T-helper 17 cell (primary cell): Measurements from ENCODE around the gene SLFN5. TPM values are rescaled to one million over a fixed set of nuclear protein-coding genes. Genes with fewer than 3 reads are reported as not detected.
"Not testable (repeated sequence)": the region's sequence is repeated elsewhere in the genome, so short reads cannot be mapped to it uniquely, and the experiment has no call there.

ENCODE experiments used
- ATAC-seq: fragments of 150-1000 bp; cut with Tn5 transposase; 2 replicates; pipeline ENCODE4 v1.10.0; 2021; ENCODE audit warnings: mild to moderate bottlenecking, moderate library complexity
- DNase-seq, 3 donors: peaks; one replicate each; pipeline versions ENCODE4 v3.0.0 to v3.0.0-alpha.2; 2020 to 2021
- H3K9me3 ChIP-seq: one replicate; pipeline ENCODE4 v1.7.0; 2013; ENCODE audit warnings: low read length, mild to moderate bottlenecking; ENCODE audit not compliant: control insufficient read depth, poor library complexity, severe bottlenecking
- H3K27ac Mint-ChIP-seq: one replicate; pipeline ENCODE4 v1.8.0; 2022; ENCODE audit warnings: mild to moderate bottlenecking, moderate library complexity, mixed read lengths
- H3K27me3 Mint-ChIP-seq: one replicate; pipeline ENCODE4 v1.8.0; 2022; ENCODE audit warnings: mixed read lengths
- H3K36me3 Mint-ChIP-seq: one replicate; pipeline ENCODE4 v1.8.0; 2022; ENCODE audit warnings: low read depth, mixed read lengths
- H3K4me1 Mint-ChIP-seq: one replicate; pipeline ENCODE4 v1.8.0; 2022; ENCODE audit warnings: mild to moderate bottlenecking, mixed read lengths
- H3K4me3 Mint-ChIP-seq: one replicate; pipeline ENCODE4 v1.8.0; 2022; ENCODE audit warnings: mild to moderate bottlenecking, moderate library complexity, mixed read lengths
- total RNA-seq, 4 donors: library from RNA in 2 of 4; stranded (reverse) in 2 of 4; gene quantifications; one replicate each; pipeline ENCODE4 v1.2.3 and lab custom pipeline; 2022 to 2026

SLFN5 gene
- total RNA-seq, 2 donors from 2014 or later = 104 to 109 TPM

DNA sequence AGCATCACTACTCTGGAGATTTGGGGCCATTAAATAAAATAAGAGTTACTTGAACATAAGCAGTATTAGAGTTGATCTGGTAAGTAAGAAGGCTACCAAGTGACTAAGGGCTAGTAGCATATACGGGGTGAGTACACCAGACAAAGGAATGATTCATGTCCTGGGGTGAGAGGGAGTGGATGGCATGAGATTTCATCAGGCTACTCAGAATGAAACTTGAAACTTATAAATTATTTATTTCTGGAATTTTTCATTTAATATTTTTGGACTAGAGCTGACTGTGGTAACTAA lies 2.3 kb downstream of the SLFN5 start:
- peak overlapping the region; percentile 97 for H3K27ac Mint-ChIP-seq
- H3K36me3 Mint-ChIP-seq = peaks cover 26% of the 10 kb centered on the region
- DNase-seq (no peak), ATAC-seq (no peak)
- H3K4me1 Mint-ChIP-seq = peaks cover 51% of the 10 kb centered on the region
- H3K27me3 Mint-ChIP-seq = no peaks in the 10 kb centered on the region
- H3K9me3 ChIP-seq = no peaks in the 10 kb centered on the region
- H3K4me3 Mint-ChIP-seq = peak overlapping the region; percentile 98

DNA sequence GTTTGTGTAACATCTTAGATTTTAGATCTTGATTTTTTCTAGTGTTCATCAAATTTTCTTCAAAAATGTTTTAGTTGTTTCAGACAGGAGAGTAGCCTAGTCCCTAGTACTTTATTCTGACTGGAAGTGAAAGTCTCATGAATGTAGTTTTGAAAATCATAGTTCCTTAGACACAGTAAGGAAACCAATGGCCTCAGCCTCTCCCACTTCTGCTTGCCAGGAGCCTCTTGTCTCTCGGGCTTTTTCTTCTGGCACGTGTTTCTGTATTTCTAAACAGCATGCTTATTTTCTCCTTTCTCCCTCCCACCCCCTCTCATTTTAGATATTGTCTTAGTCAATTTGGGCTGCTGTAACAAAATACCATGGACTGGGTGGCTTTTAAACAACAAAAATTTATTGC lies 9.8 kb downstream of the SLFN5 start:
- no peak for DNase-seq
- H3K4me3 Mint-ChIP-seq = peak overlapping the region; percentile 15
- peak overlapping the region; percentile 97 for H3K27ac Mint-ChIP-seq
- H3K9me3 ChIP-seq = no peaks in the 10 kb centered on the region
- peaks cover 56% of the 10 kb centered on the region for H3K4me1 Mint-ChIP-seq
- no peaks in the 10 kb centered on the region for H3K27me3 Mint-ChIP-seq
- no peak for ATAC-seq
- H3K36me3 Mint-ChIP-seq = peaks cover 5% of the 10 kb centered on the region

DNA sequence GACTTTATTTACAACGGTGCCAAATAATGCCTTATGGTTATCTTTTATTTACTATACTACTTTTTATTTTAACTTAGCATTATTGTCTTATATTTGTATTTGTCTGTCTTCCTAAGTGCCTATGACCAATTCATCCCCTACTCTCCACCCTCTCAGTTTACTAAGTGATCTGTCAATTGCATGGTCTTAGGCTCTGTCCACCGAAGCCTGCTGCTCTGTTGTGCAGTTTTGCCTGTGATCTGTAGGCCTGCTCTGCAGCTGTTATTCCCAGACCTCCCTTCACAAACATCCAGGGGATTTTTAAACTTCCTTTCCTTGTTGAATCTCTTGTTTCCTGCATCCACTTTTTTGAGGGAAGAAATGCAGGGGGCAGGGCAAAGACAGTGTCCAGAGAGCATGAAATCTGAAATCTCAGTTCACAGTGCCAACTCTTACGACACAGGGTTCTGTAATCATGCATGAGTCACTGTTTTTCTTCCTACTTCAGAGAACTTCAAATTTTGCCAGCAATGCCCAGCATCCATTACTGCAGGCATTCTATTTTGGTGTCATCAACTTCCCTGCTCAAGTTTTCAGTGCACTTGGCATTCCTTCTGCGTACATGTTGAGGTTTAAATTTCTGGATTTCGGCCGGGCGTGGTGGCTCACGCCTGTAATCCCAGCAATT lies 11.4 kb downstream of the SLFN5 start:
- Mint-ChIP-seq H3K27me3 (no peaks in the 10 kb centered on the region), H3K27ac (peak overlapping the region; percentile 97), H3K4me3 (no peak overlapping the region), H3K4me1 (peaks cover 49% of the 10 kb centered on the region), H3K36me3 (peaks cover 6% of the 10 kb centered on the region)
- ATAC-seq (no peak), DNase-seq (no peak)
- no peaks in the 10 kb centered on the region for H3K9me3 ChIP-seq

DNA sequence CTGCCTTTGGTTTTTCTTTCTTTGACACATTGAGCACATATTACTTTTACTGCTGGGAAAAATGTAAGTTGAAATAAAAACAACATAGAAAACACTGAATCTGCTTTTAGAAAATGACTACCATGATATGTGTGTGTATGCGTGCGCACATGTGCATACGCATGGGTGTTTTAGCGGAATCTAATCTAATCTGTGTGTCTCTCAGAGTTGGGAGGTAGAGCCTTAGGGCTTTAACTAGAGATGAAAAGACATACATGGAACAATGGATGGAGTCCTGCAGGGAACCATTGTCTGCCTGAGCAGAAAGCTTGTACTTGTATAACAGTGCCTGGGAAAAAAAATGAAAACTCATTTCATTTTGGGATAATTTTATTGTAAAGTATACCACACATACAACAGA lies 12.4 kb downstream of the SLFN5 start:
- ATAC-seq (no peak), DNase-seq (no peak)
- H3K27me3 Mint-ChIP-seq = no peaks in the 10 kb centered on the region
- H3K27ac Mint-ChIP-seq = peak overlapping the region; percentile 82
- H3K36me3 Mint-ChIP-seq = peaks cover 9% of the 10 kb centered on the region
- peaks cover 54% of the 10 kb centered on the region for H3K4me1 Mint-ChIP-seq
- H3K4me3 Mint-ChIP-seq = no peak overlapping the region
- H3K9me3 ChIP-seq = no peaks in the 10 kb centered on the region

DNA sequence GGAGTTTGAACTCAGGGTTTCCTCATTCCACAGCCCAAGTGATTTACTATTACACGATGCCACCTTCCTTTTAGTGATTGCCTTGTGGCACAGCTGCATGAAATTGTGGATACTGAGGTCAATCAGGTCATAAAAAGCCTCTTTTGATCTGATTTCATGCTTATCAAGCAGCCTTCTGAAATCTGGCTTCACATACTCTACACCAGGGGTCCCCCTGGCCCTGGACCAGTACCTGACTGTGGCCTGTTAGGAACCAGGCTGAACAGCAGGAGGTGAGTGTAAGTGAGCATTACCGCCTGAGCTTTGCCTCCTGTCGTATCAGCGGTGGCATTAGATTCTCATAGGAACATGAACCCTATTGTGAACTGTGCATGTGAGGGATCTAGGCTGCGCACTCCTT lies 13.8 kb downstream of the SLFN5 start:
- Mint-ChIP-seq H3K27me3 (no peaks in the 10 kb centered on the region), H3K36me3 (peaks cover 9% of the 10 kb centered on the region), H3K27ac (peak overlapping the region; percentile 82), H3K4me3 (no peak overlapping the region), H3K4me1 (peaks cover 52% of the 10 kb centered on the region)
- no peaks in the 10 kb centered on the region for H3K9me3 ChIP-seq
- ATAC-seq = peak; percentile 40
- DNase-seq = no peak

DNA sequence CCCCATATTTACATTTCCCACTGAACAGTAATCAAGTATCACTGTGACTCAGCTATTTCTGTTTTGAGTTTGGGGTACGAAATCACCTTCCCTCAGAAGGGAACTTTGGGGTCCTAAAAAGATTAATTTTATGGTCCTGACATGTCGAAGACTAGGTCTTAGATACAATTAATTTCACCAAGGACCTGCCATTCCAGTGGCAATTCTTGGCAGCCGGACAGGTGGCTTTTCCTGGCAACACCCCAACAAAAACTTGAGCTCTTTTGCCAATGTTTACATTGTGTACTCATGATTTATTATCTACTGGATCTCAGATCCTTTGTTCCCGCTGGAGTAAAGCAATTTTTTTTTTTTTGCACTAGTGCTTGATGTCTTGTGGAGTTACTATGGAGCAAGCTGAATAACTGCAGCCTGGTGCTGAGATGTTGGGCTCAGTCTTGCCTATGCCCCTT lies 14.4 kb downstream of the SLFN5 start:
- ATAC-seq = no peak
- H3K4me1 Mint-ChIP-seq = peaks cover 52% of the 10 kb centered on the region
- H3K4me3 Mint-ChIP-seq = no peak overlapping the region
- H3K9me3 ChIP-seq = no peaks in the 10 kb centered on the region
- peak overlapping the region; percentile 82 for H3K27ac Mint-ChIP-seq
- no peak for DNase-seq
- H3K27me3 Mint-ChIP-seq = no peaks in the 10 kb centered on the region
- H3K36me3 Mint-ChIP-seq = peaks cover 9% of the 10 kb centered on the region

DNA sequence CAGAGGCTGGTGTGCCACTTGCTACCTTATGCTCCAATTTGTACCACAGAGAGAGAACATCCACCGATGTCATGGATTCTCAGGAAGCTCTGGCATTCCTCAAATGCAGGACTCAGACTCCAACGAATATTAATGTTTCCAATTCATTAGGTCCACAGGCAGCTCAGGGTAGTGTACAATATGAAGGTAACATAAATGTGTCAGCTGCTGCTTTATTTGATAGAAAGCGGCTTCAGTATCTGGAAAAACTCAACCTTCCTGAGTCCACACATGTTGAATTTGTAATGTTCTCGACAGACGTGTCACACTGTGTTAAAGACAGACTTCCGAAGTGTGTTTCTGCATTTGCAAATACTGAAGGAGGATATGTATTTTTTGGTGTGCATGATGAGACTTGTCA lies 16.1 kb downstream of the SLFN5 start:
- H3K4me1 Mint-ChIP-seq = peaks cover 41% of the 10 kb centered on the region
- no peaks in the 10 kb centered on the region for H3K9me3 ChIP-seq
- H3K36me3 Mint-ChIP-seq = peaks cover 9% of the 10 kb centered on the region
- ATAC-seq (no peak), DNase-seq (no peak)
- no peaks in the 10 kb centered on the region for H3K27me3 Mint-ChIP-seq
- H3K27ac Mint-ChIP-seq = peak overlapping the region; percentile 82
- H3K4me3 Mint-ChIP-seq = no peak overlapping the region

DNA sequence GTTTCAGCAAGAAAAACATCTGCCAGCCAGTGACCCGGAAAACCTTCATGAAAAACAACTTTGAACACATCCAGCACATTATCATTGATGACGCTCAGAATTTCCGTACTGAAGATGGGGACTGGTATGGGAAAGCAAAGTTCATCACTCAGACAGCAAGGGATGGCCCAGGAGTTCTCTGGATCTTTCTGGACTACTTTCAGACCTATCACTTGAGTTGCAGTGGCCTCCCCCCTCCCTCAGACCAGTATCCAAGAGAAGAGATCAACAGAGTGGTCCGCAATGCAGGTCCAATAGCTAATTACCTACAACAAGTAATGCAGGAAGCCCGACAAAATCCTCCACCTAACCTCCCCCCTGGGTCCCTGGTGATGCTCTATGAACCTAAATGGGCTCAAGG lies 22.2 kb downstream of the SLFN5 start:
- no peak for ATAC-seq
- Mint-ChIP-seq H3K27ac (peak overlapping the region; percentile 63), H3K27me3 (no peaks in the 10 kb centered on the region), H3K4me3 (peak overlapping the region; percentile 28), H3K36me3 (peaks cover 11% of the 10 kb centered on the region), H3K4me1 (peaks cover 33% of the 10 kb centered on the region)
- H3K9me3 ChIP-seq = no peaks in the 10 kb centered on the region
- no peak for DNase-seq

DNA sequence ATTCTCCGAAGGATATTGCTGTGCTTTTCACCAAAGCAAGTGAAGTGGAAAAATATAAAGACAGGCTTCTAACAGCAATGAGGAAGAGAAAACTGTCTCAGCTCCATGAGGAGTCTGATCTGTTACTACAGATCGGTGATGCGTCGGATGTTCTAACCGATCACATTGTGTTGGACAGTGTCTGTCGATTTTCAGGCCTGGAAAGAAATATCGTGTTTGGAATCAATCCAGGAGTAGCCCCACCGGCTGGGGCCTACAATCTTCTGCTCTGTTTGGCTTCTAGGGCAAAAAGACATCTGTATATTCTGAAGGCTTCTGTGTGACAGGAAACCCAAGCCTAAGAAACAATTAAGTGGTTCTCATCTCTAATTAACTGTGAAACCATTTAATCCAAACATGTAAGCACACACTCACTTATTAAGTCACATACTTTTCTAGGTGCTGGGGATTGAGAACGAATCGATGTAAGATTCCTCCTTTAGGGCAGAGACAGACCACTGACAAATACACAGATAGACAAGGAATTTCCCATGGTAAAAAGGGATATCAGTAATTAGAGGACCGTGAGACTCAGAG lies 22.8 kb downstream of the SLFN5 start:
- ATAC-seq = no peak
- DNase-seq = no peak
- Mint-ChIP-seq H3K4me3 (peak overlapping the region; percentile 55), H3K36me3 (peaks cover 11% of the 10 kb centered on the region), H3K27ac (peak overlapping the region; percentile 63), H3K4me1 (peaks cover 34% of the 10 kb centered on the region), H3K27me3 (no peaks in the 10 kb centered on the region)
- H3K9me3 ChIP-seq = no peaks in the 10 kb centered on the region

DNA sequence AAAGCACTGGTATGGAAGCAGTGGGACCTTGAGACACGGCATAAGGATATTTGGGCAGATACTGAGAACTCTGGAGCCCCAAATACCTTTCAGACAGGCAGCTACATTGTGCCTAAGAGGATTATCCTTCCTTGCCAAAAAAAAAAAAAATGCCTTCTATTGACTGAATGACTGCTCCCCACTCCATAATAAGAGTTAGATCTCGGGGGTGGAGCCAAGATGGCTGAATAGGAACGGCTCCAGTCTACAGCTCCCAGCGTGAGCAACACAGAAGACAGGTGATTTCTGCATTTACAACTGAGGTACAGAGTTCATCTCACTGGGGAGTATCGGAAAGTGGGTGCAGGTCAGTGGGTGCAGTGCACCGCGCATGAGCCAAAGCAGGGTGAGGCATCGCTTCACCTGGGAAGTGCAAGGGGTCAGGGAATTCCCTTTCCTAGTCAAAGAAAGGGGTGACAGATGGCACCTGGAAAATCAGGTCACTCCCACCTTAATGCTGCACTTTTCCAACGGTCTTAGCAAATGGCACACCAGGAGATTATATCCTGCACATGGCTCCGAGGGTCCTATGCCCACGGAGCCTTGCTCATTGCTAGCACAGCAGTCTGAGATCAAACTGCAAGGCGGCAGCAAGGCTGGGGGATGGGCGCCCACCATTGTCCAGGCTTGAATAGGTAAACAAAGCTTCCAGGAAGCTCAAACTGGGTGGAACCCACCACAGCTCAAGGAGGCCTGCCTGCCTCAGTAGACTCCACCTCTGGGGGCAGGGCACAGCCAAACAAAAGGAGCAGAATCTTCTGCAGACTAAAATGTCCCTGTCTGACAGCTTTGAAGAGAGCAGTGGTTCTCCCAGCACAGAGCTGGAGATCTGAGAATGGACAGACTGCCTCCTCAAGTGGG lies 31.5 kb downstream of the SLFN5 start:
- Mint-ChIP-seq H3K4me3 (peak overlapping the region; percentile 41), H3K4me1 (peaks cover 12% of the 10 kb centered on the region)
- not testable (repeated sequence) for H3K27ac Mint-ChIP-seq, ATAC-seq, H3K9me3 ChIP-seq, H3K36me3 Mint-ChIP-seq, DNase-seq, H3K27me3 Mint-ChIP-seq

DNA sequence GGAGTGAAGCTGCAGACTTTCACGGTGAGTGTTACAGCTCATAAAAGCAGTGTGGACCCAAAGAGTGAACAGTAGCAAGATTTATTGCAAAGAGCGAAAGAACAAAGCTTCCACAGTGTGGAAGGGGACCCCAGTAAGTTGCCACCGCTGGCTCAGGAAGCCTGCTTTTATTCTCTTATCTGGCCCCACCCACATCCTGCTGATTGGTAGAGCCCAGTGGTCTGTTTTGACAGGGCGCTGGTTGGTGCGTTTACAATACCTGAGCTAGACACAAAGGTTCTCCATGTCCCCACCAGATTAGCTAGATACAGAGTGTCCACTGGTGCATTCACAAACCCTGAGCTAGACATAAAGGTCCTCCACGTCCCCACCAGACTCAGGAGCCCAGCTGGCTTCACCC lies 35.6 kb downstream of the SLFN5 start:
- H3K27me3 Mint-ChIP-seq, DNase-seq, H3K27ac Mint-ChIP-seq, ATAC-seq, H3K36me3 Mint-ChIP-seq, H3K4me1 Mint-ChIP-seq, H3K9me3 ChIP-seq, H3K4me3 Mint-ChIP-seq: not testable (repeated sequence)

DNA sequence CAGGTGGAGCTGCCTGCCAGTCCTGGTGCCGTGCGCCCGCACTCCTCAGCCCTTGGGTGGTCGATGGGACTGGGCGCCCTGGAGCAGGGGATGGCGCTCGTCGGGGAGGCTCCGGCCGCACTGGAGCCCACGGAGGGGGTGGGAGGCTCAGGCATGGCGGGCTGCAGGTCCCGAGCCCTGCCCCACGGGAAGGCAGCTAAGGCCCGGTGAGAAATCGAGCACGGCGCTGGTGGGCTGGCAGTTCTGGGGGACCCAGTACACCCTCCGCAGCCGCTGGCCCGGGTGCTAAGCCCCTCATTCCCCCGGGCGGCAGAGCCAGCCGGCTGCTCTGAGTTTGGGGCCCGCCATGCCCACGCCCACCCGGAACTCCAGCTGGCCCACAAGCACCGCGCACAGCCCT lies 36.0 kb downstream of the SLFN5 start:
- not testable (repeated sequence) for H3K27ac Mint-ChIP-seq, H3K9me3 ChIP-seq, H3K4me1 Mint-ChIP-seq, H3K4me3 Mint-ChIP-seq, H3K36me3 Mint-ChIP-seq, H3K27me3 Mint-ChIP-seq, ATAC-seq, DNase-seq

DNA sequence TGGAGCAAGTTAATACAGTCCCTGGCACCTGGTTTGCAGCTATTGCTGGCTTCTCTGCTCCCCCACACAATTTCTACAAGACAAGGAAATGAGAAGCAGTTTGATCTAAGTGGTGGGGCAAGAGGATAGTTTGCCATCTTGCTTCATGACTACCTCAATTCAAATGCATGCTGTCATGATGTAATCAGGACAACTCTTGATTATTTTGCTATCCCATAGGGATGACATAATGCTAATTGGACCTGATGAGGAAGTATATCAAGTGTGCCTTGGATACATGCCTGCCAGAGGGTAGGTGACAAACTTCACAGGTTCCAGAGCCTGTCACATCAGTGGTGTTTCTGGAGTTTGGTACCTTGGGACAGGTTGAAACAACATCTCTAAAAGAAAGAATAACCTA lies 40.9 kb downstream of the SLFN5 start:
- no peak for ATAC-seq
- H3K4me1 Mint-ChIP-seq = peaks cover 4% of the 10 kb centered on the region
- H3K9me3 ChIP-seq = no peaks in the 10 kb centered on the region
- H3K27ac Mint-ChIP-seq = no peak overlapping the region
- H3K27me3 Mint-ChIP-seq = no peaks in the 10 kb centered on the region
- DNase-seq = no peak
- H3K36me3 Mint-ChIP-seq = no peaks in the 10 kb centered on the region
- no peak overlapping the region for H3K4me3 Mint-ChIP-seq
